GM19099 (cell line): Measurements from ENCODE around the gene HOXA13.

Experiments
- POLR2A ChIP-seq: IDR thresholded peaks from 3 replicates; pipeline ENCODE4 v1.6.1; 2011; ENCODE audit warnings: low read depth; ENCODE audit not compliant: insufficient read length; ENCODE audit errors: extremely low read depth

Gene HOXA13

DNA sequence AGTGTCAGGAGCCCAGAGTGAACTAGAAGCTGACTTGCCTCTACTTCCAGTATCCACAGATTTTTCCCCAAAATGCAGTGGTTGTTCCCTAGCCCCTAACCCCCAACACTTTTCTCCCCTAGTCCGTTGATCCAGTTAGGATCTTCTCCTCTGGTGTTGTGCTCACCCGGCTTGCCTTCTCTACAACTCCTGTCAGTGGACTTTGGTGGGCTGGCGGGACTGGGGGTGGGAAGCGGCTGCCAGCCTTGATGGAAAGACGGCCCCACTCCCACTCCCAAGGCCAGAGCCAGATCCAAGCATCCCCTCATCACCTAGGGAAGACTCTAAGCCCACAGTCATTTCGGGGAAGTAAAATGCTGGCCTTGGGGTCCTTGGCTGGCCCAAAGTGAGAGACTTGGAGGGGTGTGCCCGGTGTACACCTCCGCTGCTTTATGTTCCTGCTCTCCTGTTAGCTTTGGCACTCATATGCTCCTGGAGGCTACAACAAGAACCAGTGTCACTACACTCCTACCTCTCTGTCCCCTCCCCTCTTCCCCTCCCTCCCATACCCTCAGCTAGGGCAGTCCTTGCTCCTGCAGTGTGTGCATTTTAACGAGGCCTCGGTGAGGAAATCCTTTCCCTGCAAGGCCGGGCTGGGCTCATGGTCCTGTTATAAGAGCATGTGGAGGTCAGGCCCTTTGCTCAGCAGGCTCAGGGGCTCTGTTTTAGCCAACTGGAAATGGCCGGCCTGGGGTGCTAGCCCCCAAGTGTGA is 24.8 kb downstream of the HOXA13 start:
- no peak for TF ChIP-seq POLR2A

DNA sequence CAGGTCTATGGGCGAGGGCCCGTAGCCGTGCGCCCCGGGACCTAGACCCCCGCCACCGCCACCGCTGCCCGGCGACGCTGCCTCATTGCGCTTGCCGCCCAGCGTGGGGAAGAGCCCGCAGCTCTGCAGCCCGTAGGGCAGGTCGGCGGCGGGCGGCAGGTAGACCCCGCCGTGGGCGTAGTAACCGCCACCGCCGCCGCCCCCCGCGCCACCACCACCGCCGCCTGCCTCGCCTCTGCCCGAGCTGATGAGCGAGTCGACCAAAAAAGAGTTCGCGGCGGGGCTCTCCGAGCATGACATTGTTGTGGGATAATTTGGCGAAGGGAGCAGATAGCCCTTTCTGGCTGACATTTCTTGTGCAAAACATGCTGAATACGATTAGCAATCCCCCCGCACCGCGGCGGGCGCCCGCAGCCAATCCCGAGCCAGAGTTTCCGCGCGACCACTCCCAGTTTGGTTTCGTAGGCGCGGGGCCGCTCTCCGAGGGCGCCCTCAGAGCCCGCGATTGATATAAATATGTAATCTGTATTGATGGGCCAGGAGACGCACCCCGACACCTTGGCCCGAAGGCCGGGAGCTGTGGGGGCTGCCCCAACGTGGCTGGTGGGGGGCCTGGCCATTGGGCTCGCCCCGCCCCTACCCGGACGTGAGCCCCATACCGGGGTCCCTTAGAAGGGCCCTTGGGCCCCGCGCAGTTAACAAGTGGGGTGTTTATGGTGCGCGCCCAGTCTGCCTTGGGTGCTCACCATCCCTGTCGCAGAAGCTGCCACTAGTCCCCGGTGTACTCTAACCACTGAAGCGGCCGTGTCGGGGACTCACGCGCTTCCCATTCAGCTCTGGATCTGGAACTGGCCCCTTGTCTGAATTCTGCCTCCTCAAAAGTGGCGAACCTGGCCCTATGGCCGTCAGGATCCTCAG is 25.7 kb downstream of the HOXA13 start, which contains the start of gene HOXA10:
HOXA10 (minus strand) TSS at position 365 of the 918 bp plus-strand sequence; CDS start at position 351, 14 bp downstream.
- no peak for TF ChIP-seq POLR2A

GRCh38 chr7:27173511-27173955 is 26.4 kb downstream of the HOXA13 start:
- no peak for TF ChIP-seq POLR2A

- no peak for TF ChIP-seq POLR2A
These were observed 26.9 kb downstream of the HOXA13 start for GRCh38 chr7:27172823-27173510.

- TF ChIP-seq POLR2A, result no peak
These were observed 27.5 kb downstream of the HOXA13 start for GRCh38 chr7:27172315-27172774.

- TF ChIP-seq POLR2A, result no peak
These were observed 28.1 kb downstream of the HOXA13 start for GRCh38 chr7:27171637-27172314.

DNA sequence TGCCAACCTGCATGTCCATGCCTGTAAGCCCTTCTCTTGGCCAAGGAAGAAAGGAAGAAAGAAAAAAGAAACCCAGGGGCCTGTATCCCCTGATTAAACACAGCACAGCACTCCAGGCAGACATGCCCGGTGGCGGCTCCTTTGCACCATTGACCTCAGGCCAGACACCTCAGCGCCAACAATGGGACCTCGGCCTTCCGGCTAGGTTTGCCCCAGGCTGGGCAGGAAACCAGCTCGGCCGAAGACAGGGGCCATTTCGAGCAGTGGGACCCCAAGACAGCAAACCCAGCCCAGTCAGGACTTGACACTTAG is 28.6 kb downstream of the HOXA13 start:
- no peak for TF ChIP-seq POLR2A

GRCh38 chr7:27170426-27171324 is 29.2 kb downstream of the HOXA13 start:
- no peak for TF ChIP-seq POLR2A

GRCh38 chr7:27169658-27170425 is 30.0 kb downstream of the HOXA13 start:
- no peak for TF ChIP-seq POLR2A

DNA sequence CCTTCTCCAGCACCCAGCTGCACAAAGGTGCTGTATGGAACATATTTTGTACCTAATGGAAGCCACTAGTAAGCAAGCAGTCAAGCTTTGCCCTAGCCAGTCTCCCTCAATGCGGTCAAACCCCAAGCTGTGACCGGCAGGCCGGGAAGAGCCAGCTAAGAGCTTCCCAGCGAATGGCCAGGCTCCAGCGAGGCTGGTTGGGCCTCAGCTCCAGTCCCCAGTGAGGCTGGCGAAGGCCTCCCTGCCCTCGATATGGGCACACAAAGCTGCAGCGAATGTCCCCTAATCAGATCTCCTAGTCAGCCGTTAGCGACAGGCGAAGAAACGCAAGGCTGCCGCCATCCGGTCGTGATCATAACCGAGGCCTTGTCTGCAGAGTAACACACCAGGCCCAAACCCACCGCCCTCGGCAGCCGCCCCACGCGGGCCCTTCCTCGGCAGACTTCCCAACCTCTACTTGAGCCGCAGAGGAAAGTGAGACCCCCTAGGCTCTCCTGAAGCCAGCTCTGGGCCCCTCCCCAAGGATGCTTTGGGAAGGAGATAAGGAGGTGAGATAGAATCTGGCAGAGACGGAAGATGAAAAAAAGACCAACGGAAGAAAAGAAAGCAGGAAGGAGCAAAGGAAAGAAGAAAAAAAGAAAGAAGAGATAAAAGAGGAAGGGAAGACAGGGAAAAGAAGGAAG is 31.5 kb downstream of the HOXA13 start:
- TF ChIP-seq POLR2A, result no peak

- TF ChIP-seq POLR2A, result no peak
These were observed 32.0 kb downstream of the HOXA13 start for GRCh38 chr7:27167916-27168264.
